Ovary (tissue), 9 donors: ENCODE measurements around the gene HIP1. TPM values are rescaled to one million over a fixed set of nuclear protein-coding genes. Genes with fewer than 3 reads are reported as not detected.
A peak's percentile ranks its signal among the peaks of the same experiment; 100 is the strongest.

Source experiments
- DNase-seq, 5 donors: peaks; one replicate each; pipeline ENCODE4 v3.0.0-alpha.2; 2019 to 2020
- H3K27ac ChIP-seq, 2 donors: fragments of 200-600 bp; one replicate each; pipeline versions ENCODE4 v1.5.1 to v1.8.0; 2019 to 2022
- H3K27me3 ChIP-seq: fragments of 200-600 bp; one replicate; pipeline ENCODE4 v1.8.0; 2022
- H3K36me3 ChIP-seq: fragments of 200-600 bp; sonication (generic); one replicate; pipeline ENCODE4 v1.5.1; 2019
- H3K4me1 ChIP-seq: one replicate; pipeline ENCODE4 v1.8.1; 2013; ENCODE audit warnings: mild to moderate bottlenecking, moderate library complexity; ENCODE audit not compliant: insufficient read depth
- H3K4me3 ChIP-seq: fragments of 200-600 bp; sonication (generic); one replicate; pipeline ENCODE4 v1.5.1; 2017
- H3K9me3 ChIP-seq, 2 donors: fragments of 200-600 bp in 1 of 2; sonication (generic) in 1 of 2; one replicate each; pipeline versions ENCODE4 v1.5.1 to v1.8.1; 2013 to 2019; ENCODE audit warnings: mild to moderate bottlenecking in 1 of 2, moderate library complexity in 1 of 2
- CTCF ChIP-seq, 3 donors: fragments of 450-650 bp in 2 of 3; fragments of 200-600 bp in 1 of 3; IDR thresholded peaks; one replicate each; pipeline versions ENCODE4 v1.5.1 to v1.8.0; 2016 to 2022; ENCODE audit warnings: antibody characterized with exemption in 3 of 3, mild to moderate bottlenecking in 1 of 3
- EP300 ChIP-seq: sonication (generic); formaldehyde crosslinking; IDR thresholded peaks from one replicate; pipeline ENCODE4 v1.6.1; 2017; ENCODE audit warnings: antibody characterized with exemption
- POLR2A ChIP-seq: fragments of 450-650 bp; IDR thresholded peaks from one replicate; pipeline ENCODE4 v1.6.1; 2017; ENCODE audit warnings: antibody characterized with exemption, mild to moderate bottlenecking, moderate library complexity
- WGBS, 3 donors: extraction: QIAGEN DNeasy Blood & Tissue Kit in 1 of 3; methylation state at CpG; one replicate each; pipeline versions ENCODE4 v1.1.5 to v1.1.7; 2013 to 2017; 5-methylcytosine and 5-hydroxymethylcytosine counted together
- intact Hi-C, 4 donors: fragments of 100-400 bp; cut with DNase I; formaldehyde crosslinking; loops; one replicate each; pipeline versions ENCODE4 v1.11.0 to v1.15.1; 2022 to 2023
- polyA plus RNA-seq, 2 donors: library from polyadenylated mRNA; stranded (reverse); fragments of 200-250 nt in 1 of 2; fragments of 350-450 nt in 1 of 2; fragmentation: Illumina TruSeq in 1 of 2; extraction: RNeasy Lipid Tissue Mini Kit (QIAGEN cat#74804) in 1 of 2; gene quantifications; one replicate each; pipeline ENCODE4 v1.2.3, GENCODE V29; 2013 to 2014
- total RNA-seq, 7 donors: library from RNA; depleted of rRNA in 2 of 7; stranded (reverse); fragments of >200 nt in 2 of 7; fragmentation: NEBNext Ultra II Directional in 3 of 7; extraction: Animal tissue kit (Norgen Biotek cat#: 25700) in 3 of 7; gene quantifications; one replicate each; pipeline versions ENCODE4 v1.1.0 to v1.2.4, GENCODE V29; 2016 to 2023
- donor health status: DM: no; HTN: no; CAD: no; lungs with moderate emphysema.
- donor health status: DM: no; HTN: no; CAD: no.
- donor health status: Bipolar disorder and iron deficiency.
- donor health status: DM: yes; HTN: yes; CAD: no.
- donor health status: DM: no; HTN: no; CAD: no.
- donor health status: DM: yes; HTN: yes; CAD: no.

HIP1 gene
- total and polyA plus RNA-seq, 9 donors: 9.4 to 31.4 (median 16.8) TPM

GRCh38 chr7:75690121-75690523, 48.6 kb downstream of the HIP1 start:
- 94 to 97% (median 96%) methylated on average over 5 of the region's 5 CpGs for WGBS, 3 donors
- no peak overlapping the region for H3K4me3 ChIP-seq
- no peak for DNase-seq
- no peak for TF ChIP-seq EP300
- TF ChIP-seq POLR2A: no peak
- TF ChIP-seq CTCF (IDR thresholded peaks at IDR 0.05): no peak
- H3K27me3 ChIP-seq: no peaks in the 10 kb centered on the region
- no peak overlapping the region for H3K27ac ChIP-seq
- H3K4me1 ChIP-seq: peaks cover 10% of the 10 kb centered on the region
- intact Hi-C loops: no loop called here
- H3K9me3 ChIP-seq: no peaks in the 10 kb centered on the region
- no peaks in the 10 kb centered on the region for H3K36me3 ChIP-seq

- Histone ChIP-seq H3K4me1 (peaks cover 7% of the 10 kb centered on the region), H3K4me3 (no peak overlapping the region), H3K9me3 (no peaks in the 10 kb centered on the region), H3K36me3 (no peaks in the 10 kb centered on the region), H3K27me3 (no peaks in the 10 kb centered on the region), H3K27ac (no peak overlapping the region)
- intact Hi-C loops: no loop called here
- no peak for DNase-seq
- TF ChIP-seq POLR2A (no peak), EP300 (no peak), CTCF (IDR thresholded peaks at IDR 0.05) (no peak)
- WGBS, 3 donors: 89 to 94% (median 93%) methylated on average over 20 of the region's 20 CpGs
Observed at GRCh38 chr7:75689246-75690099, 49.3 kb downstream of the HIP1 start.

- peak in 4 of 5 donors; percentile 16 to 57 (median 34) for DNase-seq
- H3K27ac ChIP-seq: no peak overlapping the region
- TF ChIP-seq EP300 (no peak), POLR2A (no peak)
Observed at GRCh38 chr7:75688200-75689136, 50.3 kb downstream of the HIP1 start.

GRCh38 chr7:75687246-75688088, 51.3 kb downstream of the HIP1 start:
- TF ChIP-seq POLR2A (no peak), EP300 (no peak), CTCF (IDR thresholded peaks at IDR 0.05) (no peak)
- no peak overlapping the region for H3K27ac ChIP-seq
- intact Hi-C loops: no loop called here
- H3K9me3 ChIP-seq: no peaks in the 10 kb centered on the region
- H3K4me1 ChIP-seq: peaks cover 7% of the 10 kb centered on the region
- H3K4me3 ChIP-seq: no peak overlapping the region
- H3K27me3 ChIP-seq: no peaks in the 10 kb centered on the region
- no peak for DNase-seq
- WGBS, 3 donors: 89 to 91% (median 90%) methylated on average over 12 of the region's 12 CpGs
- H3K36me3 ChIP-seq: no peaks in the 10 kb centered on the region

More at GRCh38 chr7:75688200-75689136, 50.3 kb downstream of the HIP1 start:
- H3K9me3 ChIP-seq: no peaks in the 10 kb centered on the region
- H3K27me3 ChIP-seq: no peaks in the 10 kb centered on the region
- intact Hi-C loops: no loop called here
- H3K4me1 ChIP-seq: peaks cover 7% of the 10 kb centered on the region
- H3K4me3 ChIP-seq: no peak overlapping the region
- H3K36me3 ChIP-seq: no peaks in the 10 kb centered on the region
- WGBS, 3 donors: 13 to 19% (median 17%) methylated on average over 27 to 37 of the region's 37 CpGs
